Neutrophil (primary cell): ENCODE data around the gene ZNF281.

Experiments
- H3K27ac ChIP-seq: fragments of 200-600 bp; sonication (generic); 2 replicates; pipeline ENCODE4 v1.5.1; 2016; ENCODE audit warnings: mild to moderate bottlenecking, moderate library complexity
- H3K27me3 ChIP-seq: fragments of 200-600 bp; sonication (generic); 2 replicates; pipeline ENCODE4 v1.6.0; 2016; ENCODE audit warnings: mild to moderate bottlenecking
- H3K36me3 ChIP-seq: fragments of 200-600 bp; sonication (generic); 2 replicates; pipeline ENCODE4 v1.5.1; 2017
- H3K4me1 ChIP-seq, 2 experiments: fragments of 200-600 bp in 1 of 2; sonication (generic) in 1 of 2; 1 replicate in 1 of 2; 2 replicates in 1 of 2; pipeline versions ENCODE4 v1.5.1 to v1.6.1; 2013 to 2016; ENCODE audit warnings: low read depth in 1 of 2, low read length in 1 of 2, mild to moderate bottlenecking in 1 of 2, moderate library complexity in 1 of 2; ENCODE audit not compliant: control insufficient read depth in 1 of 2, insufficient read depth in 1 of 2
- H3K4me3 ChIP-seq, 2 experiments: fragments of 200-600 bp in 1 of 2; sonication (generic) in 1 of 2; 1 replicate in 1 of 2; 2 replicates in 1 of 2; pipeline ENCODE4 v1.5.1; 2013 to 2016; ENCODE audit warnings: low read depth in 1 of 2, low read length in 1 of 2, mild to moderate bottlenecking in 1 of 2, moderate library complexity in 1 of 2
- H3K9me3 ChIP-seq: fragments of 200-600 bp; sonication (generic); 2 replicates; pipeline ENCODE4 v1.5.1; 2016
- TF ChIP-seq, protein P1 (sequence below): fragments of 200-600 bp; sonication (generic); IDR thresholded peaks from 2 replicates; pipeline ENCODE4 v1.5.1; 2016; ENCODE audit warnings: antibody characterized with exemption

Gene ZNF281

DNA sequence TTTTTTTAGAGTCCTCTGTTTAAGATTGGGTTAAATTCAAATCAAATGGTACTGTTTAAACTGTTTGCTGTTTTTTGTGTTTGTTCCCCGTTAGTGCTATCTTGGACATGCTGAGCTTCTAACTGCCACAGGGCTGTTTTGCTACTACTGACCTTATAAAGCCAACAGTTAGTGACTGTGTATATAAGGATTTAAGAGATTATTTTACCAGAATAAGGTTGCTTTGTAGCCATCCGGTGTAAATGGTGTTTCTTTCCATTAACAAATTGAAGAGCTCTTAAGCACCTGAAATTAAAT, 37.0 kb downstream of the ZNF281 start:
- Histone ChIP-seq H3K4me1 (peaks cover 23 to 32% of the 10 kb centered on the region in 2 experiments), H3K27ac (no peak overlapping the region), H3K27me3 (no peaks in the 10 kb centered on the region), H3K36me3 (no peaks in the 10 kb centered on the region), H3K4me3 (no peak overlapping the region), H3K9me3 (no peaks in the 10 kb centered on the region)
- TF ChIP-seq, protein P1, sequence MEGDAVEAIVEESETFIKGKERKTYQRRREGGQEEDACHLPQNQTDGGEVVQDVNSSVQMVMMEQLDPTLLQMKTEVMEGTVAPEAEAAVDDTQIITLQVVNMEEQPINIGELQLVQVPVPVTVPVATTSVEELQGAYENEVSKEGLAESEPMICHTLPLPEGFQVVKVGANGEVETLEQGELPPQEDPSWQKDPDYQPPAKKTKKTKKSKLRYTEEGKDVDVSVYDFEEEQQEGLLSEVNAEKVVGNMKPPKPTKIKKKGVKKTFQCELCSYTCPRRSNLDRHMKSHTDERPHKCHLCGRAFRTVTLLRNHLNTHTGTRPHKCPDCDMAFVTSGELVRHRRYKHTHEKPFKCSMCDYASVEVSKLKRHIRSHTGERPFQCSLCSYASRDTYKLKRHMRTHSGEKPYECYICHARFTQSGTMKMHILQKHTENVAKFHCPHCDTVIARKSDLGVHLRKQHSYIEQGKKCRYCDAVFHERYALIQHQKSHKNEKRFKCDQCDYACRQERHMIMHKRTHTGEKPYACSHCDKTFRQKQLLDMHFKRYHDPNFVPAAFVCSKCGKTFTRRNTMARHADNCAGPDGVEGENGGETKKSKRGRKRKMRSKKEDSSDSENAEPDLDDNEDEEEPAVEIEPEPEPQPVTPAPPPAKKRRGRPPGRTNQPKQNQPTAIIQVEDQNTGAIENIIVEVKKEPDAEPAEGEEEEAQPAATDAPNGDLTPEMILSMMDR: no peak

DNA sequence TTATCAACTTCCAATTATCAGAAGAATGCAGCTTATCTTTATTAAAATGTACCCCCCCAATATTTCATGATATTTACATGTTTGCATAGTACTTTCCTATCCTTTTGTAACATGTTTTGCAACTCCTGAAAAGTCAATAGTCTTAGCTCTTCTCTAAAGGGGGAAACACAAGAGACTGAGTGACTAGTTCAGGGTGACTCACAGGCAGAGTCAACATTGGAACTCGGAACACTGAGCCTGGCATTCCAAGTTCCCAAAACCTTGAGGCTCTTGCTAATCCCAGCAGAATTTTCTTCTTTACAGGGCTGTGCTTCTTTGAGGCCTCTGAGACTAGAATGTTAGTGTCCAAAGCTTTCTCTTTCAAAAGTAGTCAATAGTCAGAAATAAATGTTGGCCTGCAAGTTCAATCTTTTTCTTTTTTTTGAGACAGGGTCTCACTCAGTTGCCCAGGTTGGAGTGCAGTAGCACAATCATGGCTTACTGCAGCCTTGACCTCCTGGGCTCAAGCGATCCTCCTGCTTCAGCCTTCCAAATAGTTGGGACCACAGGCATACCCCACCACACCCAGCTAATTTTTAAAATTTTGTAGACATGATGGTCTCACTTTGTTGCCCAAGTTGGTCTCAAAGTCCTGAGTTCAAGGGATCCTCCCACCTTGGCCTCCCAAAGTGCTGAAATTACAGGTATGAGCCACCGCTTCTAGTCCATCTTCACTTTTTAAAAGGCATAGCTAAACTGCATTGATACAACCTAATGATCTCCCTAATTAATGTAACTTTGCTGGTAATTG, 37.5 kb downstream of the ZNF281 start:
- TF ChIP-seq, protein P1: no peak
- Histone ChIP-seq H3K36me3 (no peaks in the 10 kb centered on the region), H3K4me1 (peaks cover 28 to 38% of the 10 kb centered on the region in 2 experiments)

DNA sequence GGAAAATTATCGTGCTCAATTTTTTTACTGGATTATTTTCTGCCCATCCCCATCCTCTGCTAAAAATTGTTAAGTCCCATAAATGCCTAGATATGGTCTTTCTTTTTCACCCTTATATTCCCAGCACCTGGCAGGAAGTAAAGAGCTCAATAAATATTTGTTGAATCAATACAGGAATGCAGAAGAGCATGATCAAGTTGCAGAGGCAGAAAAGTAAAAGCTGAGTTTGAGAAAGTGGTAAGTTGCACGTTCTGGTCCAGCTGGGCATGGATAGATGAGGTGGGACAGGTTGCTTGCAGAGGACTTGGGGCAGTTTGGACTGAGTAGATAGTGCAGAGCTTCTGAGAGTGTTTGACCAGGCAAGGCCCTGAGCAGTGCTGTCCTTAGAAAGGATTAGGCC, 40.1 kb downstream of the ZNF281 start:
- peak overlapping the region; percentile 85 for H3K27ac ChIP-seq
- H3K4me1 ChIP-seq: peaks cover 54 to 58% of the 10 kb centered on the region in 2 experiments
- no peaks in the 10 kb centered on the region for H3K36me3 ChIP-seq
- H3K4me3 ChIP-seq: no peak overlapping the region
- H3K27me3 ChIP-seq: no peaks in the 10 kb centered on the region
- H3K9me3 ChIP-seq: no peaks in the 10 kb centered on the region
- TF ChIP-seq, protein P1: no peak

More for the DNA sequence above, 37.5 kb downstream of the ZNF281 start:
- Histone ChIP-seq H3K4me3 (no peak overlapping the region), H3K9me3 (no peaks in the 10 kb centered on the region), H3K27me3 (no peaks in the 10 kb centered on the region), H3K27ac (no peak overlapping the region)

DNA sequence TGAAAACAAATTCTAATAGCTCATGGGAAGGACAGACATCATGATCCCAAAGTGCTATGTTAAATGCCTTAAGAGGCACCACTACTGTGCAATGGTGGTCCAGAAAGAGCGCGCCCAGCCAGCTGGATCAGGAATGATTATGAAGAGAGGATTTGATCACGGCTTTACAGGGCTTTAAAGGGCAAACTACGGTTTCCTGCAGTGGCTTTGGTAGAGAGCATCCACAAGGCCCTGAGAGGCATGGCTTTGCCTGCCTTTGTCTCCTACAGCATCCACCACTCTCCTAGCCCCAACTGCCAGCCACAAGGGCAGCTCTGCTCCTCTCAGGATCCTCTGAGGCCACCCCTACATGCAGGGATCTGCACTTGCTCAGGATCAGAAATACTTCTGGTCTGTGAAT, 40.7 kb downstream of the ZNF281 start:
- TF ChIP-seq, protein P1: no peak
- Histone ChIP-seq H3K4me1 (peaks cover 60 to 64% of the 10 kb centered on the region in 2 experiments), H3K27ac (peak overlapping the region; percentile 85), H3K4me3 (peak overlapping the region in 1 of 2 experiments; percentile 40), H3K36me3 (no peaks in the 10 kb centered on the region), H3K9me3 (no peaks in the 10 kb centered on the region), H3K27me3 (no peaks in the 10 kb centered on the region)

DNA sequence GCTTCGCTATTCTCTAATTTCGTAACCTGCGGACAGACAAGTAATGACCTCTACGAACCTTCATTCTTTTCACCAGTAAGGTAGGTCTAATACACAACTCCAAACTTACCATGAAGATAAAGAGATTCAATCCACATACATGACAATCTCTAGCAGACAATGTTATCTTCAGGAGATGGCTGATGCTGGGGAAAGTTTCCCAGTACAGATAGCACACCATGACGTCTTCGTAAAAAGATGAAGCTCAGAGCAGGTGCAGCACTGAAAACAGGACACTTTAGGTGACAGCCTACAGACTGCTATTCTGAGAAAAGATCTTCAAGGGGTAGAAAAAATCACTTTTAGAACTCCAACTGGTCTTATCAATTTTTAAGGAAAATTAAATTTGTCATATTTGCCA, 41.3 kb downstream of the ZNF281 start:
- H3K27ac ChIP-seq: peak overlapping the region; percentile 85
- peak overlapping the region; percentile 40 to 41 for H3K4me3 ChIP-seq
- peaks cover 65 to 70% of the 10 kb centered on the region in 2 experiments for H3K4me1 ChIP-seq
- no peaks in the 10 kb centered on the region for H3K36me3 ChIP-seq
- H3K27me3 ChIP-seq: no peaks in the 10 kb centered on the region
- TF ChIP-seq, protein P1: no peak
- no peaks in the 10 kb centered on the region for H3K9me3 ChIP-seq
